Tibial nerve (tissue), 4 donors: ENCODE data around the gene DLGAP4. TPM values are rescaled to one million over a fixed set of nuclear protein-coding genes. Genes with fewer than 3 reads are reported as not detected.

ENCODE experiments used
- DNase-seq, 2 donors: peaks; one replicate each; pipeline ENCODE4 v3.0.0-alpha.2; 2019; ENCODE audit warnings: low spot score in 2 of 2
- H3K27ac ChIP-seq, 4 donors: fragments of 200-600 bp; sonication (generic) in 3 of 4; one replicate each; pipeline ENCODE4 v1.5.1; 2017 to 2019; ENCODE audit warnings: mild to moderate bottlenecking in 1 of 4
- H3K27me3 ChIP-seq, 2 donors: fragments of 200-600 bp; sonication (generic) in 1 of 2; one replicate each; pipeline versions ENCODE4 v1.5.1 to v1.6.0; 2017 to 2019
- H3K36me3 ChIP-seq, 3 donors: fragments of 200-600 bp; sonication (generic); one replicate each; pipeline ENCODE4 v1.5.1; 2018 to 2019
- H3K4me1 ChIP-seq, 4 donors: fragments of 200-600 bp; sonication (generic) in 3 of 4; one replicate each; pipeline ENCODE4 v1.5.1; 2017 to 2019
- H3K4me3 ChIP-seq, 4 donors: fragments of 200-600 bp; sonication (generic) in 3 of 4; one replicate each; pipeline ENCODE4 v1.5.1; 2017 to 2019; ENCODE audit warnings: mild to moderate bottlenecking in 1 of 4, moderate library complexity in 1 of 4
- H3K9me3 ChIP-seq, 4 donors: fragments of 200-600 bp; sonication (generic) in 3 of 4; one replicate each; pipeline ENCODE4 v1.5.1; 2017 to 2019
- CTCF ChIP-seq, 5 experiments: fragments of 200-600 bp in 3 of 5; fragments of 450-650 bp in 2 of 5; sonication (generic) in 3 of 5; IDR thresholded peaks; one replicate each; pipeline ENCODE4 v1.5.1; 2016 to 2019; ENCODE audit warnings: antibody characterized with exemption in 5 of 5, mild to moderate bottlenecking in 3 of 5, moderate library complexity in 2 of 5
- EP300 ChIP-seq, 2 donors: sonication (generic); formaldehyde crosslinking; IDR thresholded peaks; one replicate each; pipeline ENCODE4 v1.6.1; 2017; ENCODE audit warnings: antibody characterized with exemption in 2 of 2, mild to moderate bottlenecking in 1 of 2
- POLR2A ChIP-seq, 2 donors: fragments of 450-650 bp; IDR thresholded peaks; one replicate each; pipeline ENCODE4 v1.6.1; 2017; ENCODE audit warnings: antibody characterized with exemption in 2 of 2, mild to moderate bottlenecking in 2 of 2, moderate library complexity in 2 of 2
- WGBS, 2 donors: methylation state at CpG; one replicate each; pipeline ENCODE4 v1.1.5; 2018; 5-methylcytosine and 5-hydroxymethylcytosine counted together
- total RNA-seq, 4 donors: library from RNA; depleted of rRNA; stranded (reverse); fragments of >200 nt; gene quantifications; one replicate each; pipeline ENCODE4 v1.1.0, GENCODE V29; 2016

The DLGAP4 gene
- total RNA-seq, 4 donors from 2014 or later = 46.1 to 97.5 (median 52.5) TPM

GRCh38 chr20:36526521-36527011 lies 220.4 kb downstream of the DLGAP4 start:
- no peak for DNase-seq
- H3K9me3 ChIP-seq = no peaks in the 10 kb centered on the region
- 93 to 94% methylated on average over 29 of the region's 29 CpGs for WGBS, 2 donors
- H3K4me1 ChIP-seq = peaks cover 0 to 22% (median 1%) of the 10 kb centered on the region in 4 donors
- no peak for TF ChIP-seq EP300 (IDR thresholded peaks at IDR 0.05)
- no peak for TF ChIP-seq CTCF (IDR thresholded peaks at IDR 0.05)
- no peak for TF ChIP-seq POLR2A (IDR thresholded peaks at IDR 0.05)
- no peaks in the 10 kb centered on the region for H3K27me3 ChIP-seq
- H3K4me3 ChIP-seq = no peak overlapping the region
- peak overlapping the region in 1 of 4 donors; percentile 39 for H3K27ac ChIP-seq
- H3K36me3 ChIP-seq = peaks cover 0 to 78% (median 18%) of the 10 kb centered on the region in 3 donors

GRCh38 chr20:36527331-36528125 lies 221.4 kb downstream of the DLGAP4 start:
- no peak overlapping the region for H3K27ac ChIP-seq
- H3K27me3 ChIP-seq = no peaks in the 10 kb centered on the region
- H3K4me1 ChIP-seq = peaks cover 0 to 12% (median 0%) of the 10 kb centered on the region in 4 donors
- DNase-seq = no peak
- peaks cover 0 to 72% (median 18%) of the 10 kb centered on the region in 3 donors for H3K36me3 ChIP-seq
- no peaks in the 10 kb centered on the region for H3K9me3 ChIP-seq
- no peak for TF ChIP-seq CTCF (IDR thresholded peaks at IDR 0.05)
- no peak for TF ChIP-seq POLR2A (IDR thresholded peaks at IDR 0.05)
- TF ChIP-seq EP300 (IDR thresholded peaks at IDR 0.05) = no peak
- no peak overlapping the region for H3K4me3 ChIP-seq
- 81 to 83% methylated on average over 32 of the region's 32 CpGs for WGBS, 2 donors

GRCh38 chr20:36528176-36528874 lies 222.2 kb downstream of the DLGAP4 start:
- peaks cover 0 to 67% (median 18%) of the 10 kb centered on the region in 3 donors for H3K36me3 ChIP-seq
- no peak overlapping the region for H3K4me3 ChIP-seq
- H3K9me3 ChIP-seq = no peaks in the 10 kb centered on the region
- H3K27ac ChIP-seq = no peak overlapping the region
- no peak for TF ChIP-seq POLR2A (IDR thresholded peaks at IDR 0.05)
- WGBS, 2 donors = 83 to 86% methylated on average over 14 to 18 of the region's 18 CpGs
- no peak for DNase-seq
- H3K4me1 ChIP-seq = peaks cover 0 to 4% (median 0%) of the 10 kb centered on the region in 4 donors
- H3K27me3 ChIP-seq = no peaks in the 10 kb centered on the region

GRCh38 chr20:36528875-36529417 lies 222.8 kb downstream of the DLGAP4 start:
- TF ChIP-seq EP300 (IDR thresholded peaks at IDR 0.05) (no peak), CTCF (IDR thresholded peaks at IDR 0.05) (no peak), POLR2A (IDR thresholded peaks at IDR 0.05) (no peak)
- no peak for DNase-seq
- Histone ChIP-seq H3K27me3 (no peaks in the 10 kb centered on the region), H3K9me3 (no peaks in the 10 kb centered on the region), H3K27ac (no peak overlapping the region), H3K4me3 (no peak overlapping the region), H3K36me3 (peaks cover 0 to 67% (median 18%) of the 10 kb centered on the region in 3 donors), H3K4me1 (no peaks in the 10 kb centered on the region)
- WGBS, 2 donors = 83 to 91% methylated on average over 14 of the region's 14 CpGs

- Histone ChIP-seq H3K4me1 (no peaks in the 10 kb centered on the region), H3K27me3 (no peaks in the 10 kb centered on the region), H3K9me3 (no peaks in the 10 kb centered on the region), H3K36me3 (peaks cover 0 to 32% (median 10%) of the 10 kb centered on the region in 3 donors), H3K27ac (no peak overlapping the region), H3K4me3 (no peak overlapping the region)
- WGBS, 2 donors = 84 to 91% methylated on average over 10 of the region's 10 CpGs
- DNase-seq = no peak
- no peak for TF ChIP-seq POLR2A (IDR thresholded peaks at IDR 0.05)
- no peak for TF ChIP-seq EP300 (IDR thresholded peaks at IDR 0.05)
- TF ChIP-seq CTCF (IDR thresholded peaks at IDR 0.05) = no peak
Measured at GRCh38 chr20:36532388-36532787, 226.2 kb downstream of the DLGAP4 start.
